Endothelial cell of umbilical vein (primary cell): ENCODE measurements around the gene CAPN14. TPM values are rescaled to one million over a fixed set of nuclear protein-coding genes. Genes with fewer than 3 reads are reported as not detected.

Source experiments
- BruUV-seq: library from RNA; stranded (reverse); fragments of 400-500 nt; replicated peaks from 2 replicates; lab custom pipeline; 2021; lab: Mats Ljungman, UMichigan
- CTCF ChIA-PET: fragments of 300-600, 350-600 bp; sonication (Branson Sonifier 250); formaldehyde crosslinking; loops from one replicate; lab custom pipeline; 2021; ENCODE audit warnings: antibody characterized with exemption, inconsistent platforms; lab: Charles Lee
- POLR2A ChIA-PET: fragments of 300-600, 350-600 bp; sonication (Branson Sonifier 250); formaldehyde crosslinking; loops from one replicate; lab custom pipeline; 2021; ENCODE audit warnings: antibody characterized with exemption, inconsistent platforms; lab: Charles Lee
- DNase-seq: peaks from one replicate; pipeline ENCODE4 v3.0.0-alpha.2; 2011; ENCODE audit warnings: low read depth, low spot score
- FAIRE-seq: peaks from 2 replicates; lab custom pipeline; 2011; peaks lifted over from hg19 to GRCh38; lab: Jason Lieb, UNC
- H2AFZ ChIP-seq: 2 replicates; pipeline ENCODE4 v1.6.0; 2012; ENCODE audit warnings: low read depth, low read length, control low read depth, inconsistent platforms
- H3K27ac ChIP-seq: 2 replicates; pipeline ENCODE4 v1.5.1; 2011; ENCODE audit warnings: low read depth, mild to moderate bottlenecking, control low read depth, low read length, moderate library complexity; ENCODE audit not compliant: insufficient read depth
- H3K27me3 ChIP-seq, 2 experiments: 2 replicates each; pipeline versions ENCODE4 v1.6.0 to v1.6.1; 2011; ENCODE audit warnings: low read length in 2 of 2, mixed read lengths in 1 of 2; ENCODE audit not compliant: control insufficient read depth in 2 of 2, insufficient read depth in 2 of 2
- H3K36me3 ChIP-seq, 2 experiments: 2 replicates in 1 of 2; 3 replicates in 1 of 2; pipeline ENCODE4 v1.5.1; 2011; ENCODE audit warnings: low read length in 2 of 2, mild to moderate bottlenecking in 1 of 2, moderate library complexity in 1 of 2; ENCODE audit not compliant: control insufficient read depth in 2 of 2, insufficient read depth in 2 of 2; ENCODE audit errors: extremely low read depth in 1 of 2
- H3K4me1 ChIP-seq: 3 replicates; pipeline ENCODE4 v1.5.1; 2011; ENCODE audit warnings: mild to moderate bottlenecking, low read length; ENCODE audit not compliant: control insufficient read depth, insufficient read depth; ENCODE audit errors: extremely low read depth
- H3K4me2 ChIP-seq: 2 replicates; pipeline ENCODE4 v1.6.1; 2011; ENCODE audit warnings: low read length, control low read depth, mixed read lengths; ENCODE audit not compliant: insufficient read depth
- H3K4me3 ChIP-seq, 3 experiments: fragments of 200-600 bp in 1 of 3; sonication (generic), shearing (Covaris generic) in 1 of 3; replicated peaks in 1 of 3; 2 replicates each; pipeline ENCODE4 v1.5.1; 2011 to 2016; ENCODE audit warnings: control low read depth in 3 of 3, low read length in 3 of 3, mild to moderate bottlenecking in 2 of 3, inconsistent platforms in 1 of 3, low read depth in 1 of 3, moderate library complexity in 1 of 3; ENCODE audit not compliant: insufficient read depth in 1 of 3
- H3K79me2 ChIP-seq: 2 replicates; pipeline ENCODE4 v1.6.0; 2012; ENCODE audit warnings: low read length, inconsistent platforms; ENCODE audit not compliant: control insufficient read depth, insufficient read depth
- H3K9ac ChIP-seq: replicated peaks from 2 replicates; pipeline ENCODE3; 2011; ENCODE audit warnings: low read length, control low read depth; ENCODE audit not compliant: insufficient read depth; ENCODE audit errors: extremely low read depth
- H3K9me1 ChIP-seq: replicated peaks from 3 replicates; pipeline ENCODE4 v1.6.0; 2011; ENCODE audit warnings: mild to moderate bottlenecking, low read length; ENCODE audit not compliant: control insufficient read depth, insufficient read depth; ENCODE audit errors: extremely low read depth
- H3K9me3 ChIP-seq: replicated peaks from 2 replicates; pipeline ENCODE4 v1.5.1; 2012; ENCODE audit warnings: low read length, inconsistent platforms; ENCODE audit not compliant: control insufficient read depth, insufficient read depth
- H4K20me1 ChIP-seq: replicated peaks from 2 replicates; pipeline ENCODE3; 2011; ENCODE audit warnings: mild to moderate bottlenecking, low read length; ENCODE audit not compliant: control insufficient read depth, insufficient read depth; ENCODE audit errors: extremely low read depth
- EZH2 ChIP-seq: IDR thresholded peaks from 2 replicates; pipeline ENCODE4 v1.6.1; 2012; ENCODE audit warnings: borderline replicate concordance, low read depth, mild to moderate bottlenecking, moderate library complexity, low read length, inconsistent platforms; ENCODE audit not compliant: severe bottlenecking
- FOS ChIP-seq: IDR thresholded peaks from 2 replicates; pipeline ENCODE4 v1.6.1; 2011; ENCODE audit warnings: mild to moderate bottlenecking, low read length, moderate library complexity, borderline replicate concordance; ENCODE audit not compliant: insufficient read depth
- GATA2 ChIP-seq: IDR thresholded peaks from 2 replicates; pipeline ENCODE4 v1.7.0; 2011; ENCODE audit warnings: low read depth, mild to moderate bottlenecking, moderate library complexity, mixed read lengths, low read length; ENCODE audit not compliant: insufficient read length, insufficient read depth
- JUN ChIP-seq: IDR thresholded peaks from 2 replicates; pipeline ENCODE4 v1.6.1; 2011; ENCODE audit warnings: borderline replicate concordance, low read depth; ENCODE audit not compliant: insufficient read length, insufficient read depth
- MYC ChIP-seq: IDR thresholded peaks from one replicate; pipeline ENCODE4 v1.6.1; 2011; ENCODE audit warnings: mild to moderate bottlenecking, low read depth, low read length
- POLR2A ChIP-seq: IDR thresholded peaks from 2 replicates; pipeline ENCODE4 v1.6.1; 2012; ENCODE audit warnings: low read depth, mild to moderate bottlenecking, control low read depth, low read length
- POLR2AphosphoS5 ChIP-seq: IDR thresholded peaks from 2 replicates; pipeline ENCODE4 v1.6.1; 2012; ENCODE audit warnings: low read depth, mild to moderate bottlenecking, control low read depth, low read length, moderate library complexity; ENCODE audit not compliant: insufficient read depth
- dilution Hi-C: fragments of 300-500 bp; cut with MboI; formaldehyde crosslinking; loops from one replicate; pipeline ENCODE4 v1.15.0; 2019; ENCODE audit warnings: low sequenced_read_pairs; ENCODE audit not compliant: extremely low pct_ligation_motif_present
- intact Hi-C: fragments of 100-400 bp; cut with micrococcal nuclease; formaldehyde crosslinking; loops from one replicate; pipeline ENCODE4 v1.10.0; 2022
- polyA plus RNA-seq, 4 experiments: library from polyadenylated mRNA; depleted of rRNA in 3 of 4; stranded (reverse) in 3 of 4; unstranded in 1 of 4; fragments of >200 nt; gene quantifications; 2 replicates each; pipeline versions ENCODE4 v1.2.1 to v1.2.3, GENCODE V29; 2011 to 2012; ENCODE audit warnings: missing spikeins in 1 of 4
- total RNA-seq: library from RNA; stranded (reverse); gene quantifications from 2 replicates; pipeline ENCODE4 v1.2.3, GENCODE V29; 2021
- TF ChIP-seq, protein P1 (sequence below): IDR thresholded peaks from 2 replicates; pipeline ENCODE4 v1.6.1; 2011; ENCODE audit not compliant: insufficient read depth, insufficient read length
- TF ChIP-seq, protein P2 (sequence below), 2 donors: IDR thresholded peaks; 1 replicate in 1 of 2; 2 replicates in 1 of 2; pipeline ENCODE4 v1.5.1; 2011; ENCODE audit warnings: low read length in 2 of 2, mild to moderate bottlenecking in 2 of 2, moderate library complexity in 2 of 2, control low read depth in 1 of 2, inconsistent platforms in 1 of 2, low read depth in 1 of 2; ENCODE audit not compliant: insufficient read depth in 1 of 2; ENCODE audit errors: extremely low read depth in 1 of 2

The CAPN14 gene
- total and polyA plus RNA-seq, 2 donors (not counting 3 experiments of a cell fraction or from before 2014, with no cell fraction given): 0.01 to 0.15 TPM

DNA sequence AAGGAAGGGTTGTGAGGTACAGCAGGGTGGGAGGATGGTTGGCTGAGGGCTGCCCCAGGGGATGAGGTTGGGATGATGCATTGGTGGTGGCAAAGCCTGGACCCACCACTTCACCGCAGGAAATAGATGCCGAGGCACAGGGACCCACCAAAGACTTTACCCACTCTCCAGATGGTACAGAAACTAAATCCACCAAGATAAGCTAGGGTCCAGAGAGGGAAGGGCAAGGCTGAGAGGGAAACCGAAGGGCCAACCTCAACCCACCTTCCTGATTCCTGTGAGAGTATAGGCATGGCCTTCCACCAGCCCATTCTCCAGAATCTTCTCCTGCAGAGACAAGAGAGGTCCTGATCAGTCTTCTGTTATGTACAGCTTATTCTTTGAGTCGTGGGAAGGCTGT is 18.1 kb downstream of the CAPN14 start:
- ChIA-PET CTCF (no interaction called here), POLR2A (no interaction called here)
- Histone ChIP-seq H3K36me3 (no peaks in the 10 kb centered on the region), H3K9me1 (no peaks in the 10 kb centered on the region), H3K9me3 (no peaks in the 10 kb centered on the region), H4K20me1 (no peaks in the 10 kb centered on the region), H3K9ac (no peak overlapping the region), H3K4me3 (no peak overlapping the region), H2AFZ (no peak overlapping the region), H3K79me2 (no peaks in the 10 kb centered on the region), H3K27ac (no peak overlapping the region), H3K4me1 (no peaks in the 10 kb centered on the region), H3K4me2 (no peak overlapping the region), H3K27me3 (no peaks in the 10 kb centered on the region)
- TF ChIP-seq JUN: no peak
- intact Hi-C loops: no loop called here
- no TSS peak for BruUV-seq
- FAIRE-seq (no peak), DNase-seq (no peak)
- dilution Hi-C loops: no loop called here

DNA sequence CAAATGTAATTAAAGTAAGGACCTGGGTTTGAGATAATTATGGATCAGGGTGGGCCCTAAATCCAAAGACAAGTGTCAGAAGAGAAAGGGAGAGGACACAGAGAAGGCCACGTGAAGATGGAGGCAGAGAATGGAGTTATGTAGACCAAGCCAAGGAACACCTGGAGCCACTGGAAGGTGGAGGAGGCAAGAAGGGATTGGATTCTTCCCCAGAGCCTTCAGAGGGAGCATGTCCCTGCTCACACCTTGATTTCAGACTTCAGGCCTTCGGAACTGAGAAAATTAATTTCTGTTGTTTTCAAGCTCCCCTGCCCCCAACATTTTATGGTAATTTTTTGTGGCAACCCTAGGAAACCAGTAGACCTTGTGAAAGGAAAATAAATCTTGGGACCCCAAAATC is 19.6 kb downstream of the CAPN14 start:
- DNase-seq (no peak), FAIRE-seq (no peak)
- no peak overlapping the region for H2AFZ ChIP-seq
- H4K20me1 ChIP-seq: no peaks in the 10 kb centered on the region
- dilution Hi-C loops: no loop called here
- intact Hi-C loops: no loop called here
- no peak overlapping the region for H3K4me3 ChIP-seq
- POLR2A ChIA-PET: no interaction called here
- no peak overlapping the region for H3K4me2 ChIP-seq
- H3K9me1 ChIP-seq: no peaks in the 10 kb centered on the region
- no peak overlapping the region for H3K27ac ChIP-seq
- H3K9ac ChIP-seq: no peak overlapping the region
- CTCF ChIA-PET: no interaction called here
- H3K79me2 ChIP-seq: no peaks in the 10 kb centered on the region
- H3K9me3 ChIP-seq: no peaks in the 10 kb centered on the region
- BruUV-seq: no TSS peak
- H3K27me3 ChIP-seq: no peaks in the 10 kb centered on the region
- no peaks in the 10 kb centered on the region for H3K36me3 ChIP-seq
- no peaks in the 10 kb centered on the region for H3K4me1 ChIP-seq
- TF ChIP-seq GATA2 (no peak), POLR2AphosphoS5 (no peak), FOS (no peak), MYC (no peak), JUN (no peak), EZH2 (no peak), POLR2A (no peak)
- TF ChIP-seq, protein P1, sequence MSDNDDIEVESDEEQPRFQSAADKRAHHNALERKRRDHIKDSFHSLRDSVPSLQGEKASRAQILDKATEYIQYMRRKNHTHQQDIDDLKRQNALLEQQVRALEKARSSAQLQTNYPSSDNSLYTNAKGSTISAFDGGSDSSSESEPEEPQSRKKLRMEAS: no peak
- TF ChIP-seq, protein P2, sequence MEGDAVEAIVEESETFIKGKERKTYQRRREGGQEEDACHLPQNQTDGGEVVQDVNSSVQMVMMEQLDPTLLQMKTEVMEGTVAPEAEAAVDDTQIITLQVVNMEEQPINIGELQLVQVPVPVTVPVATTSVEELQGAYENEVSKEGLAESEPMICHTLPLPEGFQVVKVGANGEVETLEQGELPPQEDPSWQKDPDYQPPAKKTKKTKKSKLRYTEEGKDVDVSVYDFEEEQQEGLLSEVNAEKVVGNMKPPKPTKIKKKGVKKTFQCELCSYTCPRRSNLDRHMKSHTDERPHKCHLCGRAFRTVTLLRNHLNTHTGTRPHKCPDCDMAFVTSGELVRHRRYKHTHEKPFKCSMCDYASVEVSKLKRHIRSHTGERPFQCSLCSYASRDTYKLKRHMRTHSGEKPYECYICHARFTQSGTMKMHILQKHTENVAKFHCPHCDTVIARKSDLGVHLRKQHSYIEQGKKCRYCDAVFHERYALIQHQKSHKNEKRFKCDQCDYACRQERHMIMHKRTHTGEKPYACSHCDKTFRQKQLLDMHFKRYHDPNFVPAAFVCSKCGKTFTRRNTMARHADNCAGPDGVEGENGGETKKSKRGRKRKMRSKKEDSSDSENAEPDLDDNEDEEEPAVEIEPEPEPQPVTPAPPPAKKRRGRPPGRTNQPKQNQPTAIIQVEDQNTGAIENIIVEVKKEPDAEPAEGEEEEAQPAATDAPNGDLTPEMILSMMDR (IDR thresholded peaks at IDR 0.05; ENCODE audit: extremely low read depth in 1 of 2, insufficient read depth in 1 of 2, low read depth in 1 of 2, low read length in 2 of 2): no peak
